Measurements from ENCODE around the gene ROS1.

DNA sequence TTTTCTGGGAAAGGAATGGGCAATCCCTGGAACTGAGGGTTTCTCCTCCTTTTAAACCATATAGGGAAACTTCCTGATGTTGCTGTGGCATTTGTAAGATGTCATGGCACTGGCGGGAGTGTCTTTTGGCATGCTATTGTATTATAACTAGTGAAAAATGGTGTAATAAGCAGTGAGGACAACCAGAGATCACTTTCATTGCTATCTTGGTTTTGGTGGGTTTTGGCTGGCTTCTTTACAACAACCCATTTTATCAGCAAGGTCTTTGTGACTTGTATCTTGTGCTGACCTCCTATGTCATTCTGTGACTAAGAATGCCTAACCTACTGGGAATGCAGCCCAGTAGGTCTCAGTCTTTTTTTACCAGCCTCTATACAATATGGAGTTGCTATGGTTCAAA is 47.7 kb upstream of the ROS1 start:
- TF ChIP-seq PPARA (CRISPR knock-in tag; IDR thresholded peaks at IDR 0.05; ENCODE audit: borderline replicate concordance) (no peak), TOX (CRISPR knock-in tag; IDR thresholded peaks at IDR 0.05; ENCODE audit: borderline replicate concordance) (no peak), ZC3H10 (CRISPR knock-in tag; IDR thresholded peaks at IDR 0.05) (no peak), BACH2 (CRISPR knock-in tag; IDR thresholded peaks at IDR 0.05; ENCODE audit: borderline replicate concordance) (no peak)
